Right hindlimb (tissue), 1 donor: ENCODE results near the gene IL12RB1.

ENCODE experiments used
- DNase-seq: peaks from one replicate; pipeline ENCODE4 v3.0.0-alpha.2; 2018

IL12RB1 gene

DNA sequence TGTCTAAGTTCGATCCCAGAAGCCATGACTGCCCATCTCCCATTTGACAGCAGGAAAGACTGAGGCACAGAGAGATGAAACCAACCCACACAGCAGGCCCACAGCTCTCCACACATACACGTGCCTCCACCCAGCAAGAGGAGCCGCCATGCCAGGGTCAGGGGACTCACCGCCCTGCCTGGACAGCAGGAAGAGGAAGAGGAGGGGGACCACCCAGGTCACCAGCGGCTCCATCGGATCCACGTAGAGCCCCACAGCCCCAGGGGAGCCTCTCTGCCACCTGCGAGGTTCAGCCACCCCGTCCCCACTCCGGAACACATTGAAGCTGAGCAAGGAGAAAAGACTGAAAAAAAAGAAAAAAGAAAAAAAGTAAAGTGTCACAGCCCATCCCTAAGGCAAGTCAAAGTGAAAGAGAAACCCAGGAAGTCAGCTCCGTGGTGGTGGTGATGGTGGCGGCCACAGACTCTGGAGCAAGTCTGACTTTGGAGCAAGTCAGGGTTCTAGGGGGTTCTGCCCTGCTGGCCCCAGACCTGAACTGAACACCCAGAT, at the start of gene IL12RB1:
IL12RB1 (minus strand) TSS at position 345 of the 549 bp plus-strand sequence; CDS start at position 234, 111 bp downstream.
- no peak for DNase-seq

DNA sequence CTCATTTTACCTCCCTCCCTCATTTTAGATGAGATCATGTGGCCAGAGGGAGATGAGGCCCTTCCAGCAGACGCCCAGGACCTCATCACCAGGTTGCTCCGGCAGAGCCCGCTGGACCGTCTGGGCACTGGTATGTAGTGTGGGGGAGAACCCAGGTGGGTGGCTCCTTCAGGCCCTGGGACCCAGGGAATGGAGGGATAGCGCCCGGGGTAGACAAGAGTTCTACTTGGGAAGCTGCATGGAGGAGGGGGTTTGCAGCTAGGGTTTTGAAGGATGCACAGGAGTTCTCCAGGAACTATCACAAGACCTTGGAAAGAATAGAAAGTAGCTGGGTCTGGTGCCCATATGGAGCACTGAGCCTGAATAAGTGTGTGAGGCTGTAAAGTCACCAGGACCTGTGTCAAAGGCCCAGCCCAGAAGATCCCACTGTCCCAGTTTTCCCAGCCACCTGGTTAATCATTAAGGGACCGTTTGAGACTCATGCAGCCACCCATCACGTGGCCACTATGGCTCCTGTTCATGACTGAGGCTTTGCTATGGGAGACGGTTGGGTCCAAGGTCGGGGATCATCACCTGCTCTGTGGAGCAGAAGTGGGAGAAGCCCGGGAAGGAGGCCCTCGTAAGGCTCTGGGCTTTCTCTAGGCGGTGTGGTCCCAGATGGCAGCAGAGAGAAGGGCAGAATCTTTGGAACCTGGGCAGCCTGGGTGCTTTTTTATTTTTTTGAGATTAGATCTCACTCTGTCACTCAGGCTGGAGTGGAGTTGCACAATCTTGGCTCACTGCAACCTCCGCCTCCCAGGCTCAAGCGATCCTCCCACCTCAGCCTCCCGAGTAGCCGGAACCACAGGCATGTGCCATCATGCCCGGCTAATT, 49.2 kb upstream of the IL12RB1 start:
- no peak for DNase-seq

DNA sequence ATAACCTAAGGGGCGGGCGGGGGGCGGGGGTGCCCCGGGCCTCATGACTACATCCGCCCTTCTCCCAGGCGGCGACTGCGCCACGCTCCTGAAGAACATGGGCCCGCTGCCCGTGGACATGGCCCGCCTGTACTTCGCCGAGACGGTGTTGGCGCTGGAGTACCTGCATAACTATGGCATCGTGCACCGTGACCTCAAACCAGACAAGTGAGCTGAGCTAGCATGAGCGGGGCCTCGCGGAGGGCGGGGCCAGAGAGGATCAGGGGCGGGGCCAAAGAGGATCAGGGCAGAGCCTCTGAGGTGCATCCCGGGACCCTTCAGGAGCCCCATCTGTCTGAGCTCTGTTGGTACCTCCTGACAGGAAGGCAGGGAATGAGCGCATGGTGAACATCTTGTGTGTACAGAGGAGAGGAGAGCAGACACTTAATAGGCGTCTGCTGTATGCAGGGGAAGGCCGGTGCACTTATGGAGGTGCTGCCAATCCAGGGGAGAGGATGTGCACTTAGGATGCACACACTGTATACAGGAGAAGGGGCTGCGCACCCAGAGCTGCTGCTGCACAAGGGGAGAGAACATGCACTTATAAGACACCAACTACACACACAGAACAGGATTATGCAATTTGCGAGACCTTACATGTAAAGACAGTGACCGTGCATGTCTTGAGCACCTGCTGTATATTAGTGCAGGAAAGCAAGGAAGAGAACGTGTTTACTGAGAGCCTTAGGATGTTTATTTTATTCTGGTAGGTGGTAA, 45.3 kb upstream of the IL12RB1 start:
- DNase-seq = no peak

DNA sequence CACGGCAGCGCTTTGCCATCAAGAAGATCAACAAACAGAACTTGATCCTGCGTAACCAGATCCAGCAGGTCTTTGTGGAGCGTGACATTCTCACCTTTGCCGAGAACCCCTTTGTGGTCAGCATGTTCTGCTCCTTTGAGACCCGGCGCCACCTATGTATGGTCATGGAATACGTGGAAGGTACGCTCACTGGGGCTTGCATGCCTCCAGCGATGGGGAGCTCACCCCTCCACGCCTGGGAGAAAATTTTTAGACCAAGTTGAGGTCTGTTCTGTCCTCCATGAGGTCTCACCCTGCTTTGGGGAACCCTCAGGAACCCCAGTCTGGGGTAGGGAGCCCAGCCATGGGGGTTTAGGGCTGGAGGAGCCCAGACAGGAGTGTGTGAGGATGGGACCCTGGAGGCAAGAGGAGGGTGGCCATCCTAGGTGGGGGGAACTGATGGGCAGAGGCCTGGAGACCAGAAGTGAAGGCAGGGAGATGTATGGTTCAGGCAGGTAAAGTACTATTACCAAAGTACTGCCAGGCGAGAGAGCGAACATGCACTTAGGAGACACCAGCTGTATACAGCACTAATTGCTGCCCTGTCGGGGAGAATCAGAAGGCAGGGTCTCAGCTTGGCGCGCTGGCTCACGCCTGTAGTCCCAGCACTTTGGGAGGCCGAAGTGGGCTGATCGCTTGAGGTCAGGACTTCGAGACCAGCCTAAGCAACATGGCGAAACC, 43.9 kb upstream of the IL12RB1 start:
- no peak for DNase-seq

DNA sequence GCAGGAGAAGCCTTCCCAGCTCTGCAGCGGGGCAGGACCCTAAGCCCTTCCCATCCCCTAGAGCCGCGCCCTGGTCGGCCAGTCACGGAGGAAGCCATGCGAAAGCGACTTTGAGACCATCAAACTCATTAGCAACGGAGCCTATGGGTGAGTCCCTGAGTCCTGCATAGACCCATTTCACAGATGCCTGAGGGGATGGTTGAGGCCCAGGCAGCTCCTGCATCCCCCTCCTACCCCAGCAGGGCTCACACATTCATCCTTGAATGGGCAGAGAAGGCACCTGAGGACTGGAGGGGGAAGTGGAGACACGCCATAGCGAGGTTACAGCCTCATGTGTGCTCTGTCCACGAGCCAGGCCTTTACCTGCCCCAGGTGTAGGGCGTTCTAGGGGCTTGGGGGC, 42.1 kb upstream of the IL12RB1 start:
- DNase-seq = no peak

DNA sequence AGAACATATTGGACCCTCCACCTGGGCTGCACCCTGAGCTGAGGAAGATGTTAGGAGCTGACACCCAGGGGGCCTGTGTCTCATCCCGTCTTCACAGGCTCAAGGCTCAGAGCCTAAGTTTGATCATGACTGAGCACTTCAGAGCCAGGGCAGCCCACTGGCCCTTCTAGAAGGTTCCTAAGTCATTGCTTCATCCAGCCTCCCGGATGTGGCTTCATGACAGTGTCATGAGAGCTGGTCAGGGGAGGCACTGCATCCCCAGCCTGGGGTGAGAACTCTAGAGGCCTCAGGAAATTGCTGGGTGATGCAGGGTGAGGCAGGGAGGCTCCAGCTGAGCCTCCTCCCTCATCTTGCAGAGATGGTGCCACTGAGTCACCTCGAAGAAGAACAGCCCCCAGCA, 41.3 kb upstream of the IL12RB1 start:
- DNase-seq = no peak

DNA sequence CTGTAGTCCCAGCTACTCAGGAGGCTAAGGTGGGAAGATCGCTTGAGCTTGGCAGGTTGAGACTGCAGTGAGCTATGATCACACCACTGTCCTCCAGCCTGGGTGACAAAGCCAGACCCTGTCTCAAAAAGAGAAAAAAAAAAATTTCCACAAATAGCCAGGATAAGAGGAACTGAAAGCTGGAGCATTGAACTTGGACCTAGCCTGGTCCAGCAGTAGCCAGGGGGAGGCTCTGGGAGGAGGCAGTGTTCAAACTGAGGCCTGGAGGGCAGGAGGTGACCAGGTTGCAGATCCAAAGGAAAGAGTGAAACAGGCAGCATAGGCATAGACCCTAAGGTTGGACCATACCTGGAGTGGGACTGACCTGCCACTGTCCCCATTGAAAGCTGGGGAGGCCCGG, 39.4 kb upstream of the IL12RB1 start:
- no peak for DNase-seq

DNA sequence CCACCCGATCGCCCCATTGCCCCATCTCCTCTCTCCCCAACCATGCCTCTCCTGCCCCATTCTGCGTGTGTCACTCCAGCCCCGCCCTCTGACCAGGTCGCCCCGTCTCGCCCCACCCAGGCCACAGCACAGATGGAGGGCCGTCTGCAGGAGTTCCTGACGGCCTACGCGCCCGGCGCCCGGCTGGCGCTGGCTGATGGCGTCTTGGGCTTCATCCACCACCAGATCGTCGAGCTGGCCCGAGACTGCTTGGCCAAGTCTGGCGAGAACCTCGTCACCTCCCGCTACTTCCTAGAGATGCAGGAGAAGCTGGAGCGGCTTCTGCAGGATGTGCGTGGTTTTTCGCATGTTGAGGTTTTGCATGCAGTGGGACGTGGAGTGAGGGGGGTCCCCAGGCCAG, 37.1 kb upstream of the IL12RB1 start:
- DNase-seq = no peak

DNA sequence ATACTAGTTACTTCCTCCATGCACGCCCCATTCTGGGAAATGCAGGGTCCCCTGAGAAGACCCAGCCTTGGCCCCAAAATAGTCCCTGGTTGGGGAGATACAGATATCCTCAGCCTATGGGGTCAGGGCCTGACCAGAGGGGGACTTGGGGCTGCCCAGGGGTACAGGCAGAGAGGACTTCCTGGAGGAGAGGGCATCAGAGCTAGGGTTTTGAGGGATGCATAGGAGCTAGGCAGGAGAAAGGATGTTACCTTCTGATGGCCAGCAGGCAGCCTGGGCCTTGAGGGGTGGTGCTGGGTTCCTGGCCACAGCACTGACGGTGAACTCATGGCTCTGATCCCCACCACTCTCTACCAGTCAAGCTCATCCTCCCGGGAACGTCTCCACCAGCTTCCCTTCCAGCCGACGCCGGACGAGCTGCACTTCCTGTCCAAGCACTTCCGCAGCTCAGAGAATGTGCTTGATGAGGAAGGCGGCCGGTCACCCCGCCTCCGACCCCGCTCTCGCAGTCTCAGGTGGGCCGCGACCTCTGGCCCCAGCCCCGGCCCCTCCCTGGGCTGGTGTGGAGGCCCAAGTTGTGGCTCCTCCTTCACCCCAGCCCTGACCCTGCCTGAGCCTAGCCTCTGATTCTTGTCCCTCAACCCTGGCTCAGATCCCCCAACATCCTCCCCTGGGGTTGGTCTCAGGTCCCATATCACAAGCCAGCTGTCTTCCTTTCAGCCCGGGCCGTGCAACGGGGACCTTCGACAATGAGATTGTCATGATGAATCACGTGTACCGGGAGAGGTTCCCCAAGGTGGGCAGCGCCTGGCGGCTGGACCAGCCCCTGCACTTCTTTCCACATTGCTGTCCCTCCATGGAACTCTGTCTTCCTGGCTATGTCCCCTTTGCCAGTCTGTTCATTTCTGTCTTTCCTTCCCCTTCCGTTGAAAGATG, 36.4 kb upstream of the IL12RB1 start:
- DNase-seq = no peak

DNA sequence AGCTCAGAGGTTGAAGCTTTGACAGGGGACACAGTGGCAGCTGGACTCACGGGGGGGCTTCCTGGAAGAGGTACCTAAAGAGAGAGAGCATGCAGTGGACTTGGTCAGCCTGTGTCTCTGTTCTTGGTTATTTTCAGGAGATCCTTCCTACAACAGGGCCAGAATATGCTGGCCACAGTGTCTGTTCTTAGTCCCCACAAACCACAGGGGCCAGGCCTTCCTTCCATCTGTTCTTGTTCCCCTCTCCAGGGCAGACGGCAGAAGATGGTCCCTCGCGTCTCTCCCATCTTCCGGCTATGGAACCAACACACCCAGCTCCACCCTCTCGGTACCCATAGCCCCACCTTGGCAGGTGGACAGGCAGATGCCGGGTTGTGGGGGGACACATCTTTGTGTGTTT, 35.7 kb upstream of the IL12RB1 start:
- DNase-seq = no peak

DNA sequence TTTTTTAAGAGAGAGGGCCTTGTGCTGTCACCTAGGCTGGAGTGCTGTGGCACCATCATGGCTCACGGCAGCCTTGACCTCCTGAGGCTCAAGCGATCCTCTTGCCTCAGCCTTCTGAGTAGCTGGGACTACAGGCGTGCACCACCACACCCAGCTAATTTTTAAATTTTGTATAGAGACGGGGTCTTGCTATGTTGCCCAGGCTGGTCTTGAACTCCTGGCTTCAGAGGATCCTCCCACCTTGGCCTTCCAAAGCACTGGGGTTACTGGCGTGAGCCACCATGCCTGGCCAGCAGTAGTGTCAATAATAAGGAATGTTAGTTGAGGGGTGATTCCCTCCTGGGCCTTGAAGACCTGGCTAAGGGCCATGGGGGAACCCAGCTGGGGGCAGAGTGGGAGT, 34.4 kb upstream of the IL12RB1 start:
- DNase-seq = no peak

DNA sequence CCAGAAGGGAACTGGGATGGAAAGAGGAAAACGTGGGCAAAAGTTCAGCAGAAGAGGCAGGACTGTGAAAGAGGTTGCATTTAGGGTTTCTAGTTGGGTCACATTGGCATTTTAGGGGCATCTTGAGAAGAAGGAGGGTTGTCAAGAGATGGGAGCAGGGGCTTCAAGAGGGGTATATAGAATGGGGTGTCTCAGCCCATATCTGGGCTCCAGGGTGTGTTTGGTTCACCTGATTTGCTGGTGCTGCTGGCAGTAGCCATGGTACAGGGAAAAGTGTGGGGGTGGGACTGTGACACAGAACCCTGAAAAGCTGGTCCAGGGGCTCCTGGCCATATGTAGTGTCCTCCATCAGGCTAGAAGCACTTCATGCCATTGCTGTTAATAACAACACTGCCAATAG, 33.4 kb upstream of the IL12RB1 start:
- DNase-seq = no peak

DNA sequence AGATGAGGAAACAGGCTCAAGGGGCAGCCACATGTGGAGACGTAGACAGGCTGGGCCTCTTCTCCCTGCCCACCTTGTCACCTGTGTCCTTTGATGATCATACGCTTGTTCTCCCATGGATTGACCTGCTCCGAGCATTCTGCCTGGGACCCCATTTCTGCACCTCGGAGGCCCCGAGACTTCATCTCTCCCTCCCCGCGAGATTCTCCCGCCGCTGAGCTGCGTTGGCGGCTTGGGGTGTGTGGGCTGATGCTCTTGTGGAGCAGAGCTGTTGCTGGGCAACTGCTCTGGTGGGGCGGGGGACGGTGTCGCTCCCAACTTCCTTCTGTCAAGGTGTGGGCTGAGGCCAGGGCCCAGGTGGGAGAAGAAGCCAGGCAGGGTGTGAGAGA, 33.0 kb upstream of the IL12RB1 start:
- DNase-seq = no peak

DNA sequence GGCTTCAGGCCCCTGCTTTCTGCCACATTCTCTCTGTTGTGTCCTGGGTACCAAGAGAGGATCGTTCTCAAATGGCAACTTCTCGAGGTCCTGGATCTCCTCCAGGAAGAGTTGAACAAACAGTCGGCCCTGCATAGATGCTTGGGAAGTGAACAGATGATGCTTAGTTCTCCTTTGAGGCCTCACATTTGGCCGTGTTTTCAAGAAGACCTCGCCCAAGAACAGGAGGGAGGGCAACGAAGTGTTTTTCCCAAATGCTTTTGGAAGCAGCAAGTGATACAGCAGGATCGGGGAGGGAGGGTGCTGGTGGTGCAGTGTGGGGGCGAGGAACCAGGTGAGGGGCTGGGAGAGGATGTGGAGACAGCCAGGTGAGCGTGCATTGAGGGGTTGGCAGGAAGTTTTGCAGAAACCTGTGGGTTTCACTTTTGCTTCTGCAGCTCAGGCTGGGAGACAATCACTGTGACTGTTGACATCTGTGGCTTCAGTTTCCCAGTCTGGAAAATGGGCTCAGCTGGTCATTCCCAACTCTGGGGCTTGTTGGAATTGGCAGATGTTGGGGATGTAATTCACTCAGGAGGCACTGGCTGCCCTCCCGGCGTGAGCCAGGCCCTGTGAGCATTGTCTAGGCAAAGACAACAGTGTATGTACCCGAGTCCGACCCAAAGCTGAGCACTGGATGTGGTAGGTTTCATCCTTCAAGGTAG, 32.4 kb upstream of the IL12RB1 start:
- peak; percentile 48 for DNase-seq

DNA sequence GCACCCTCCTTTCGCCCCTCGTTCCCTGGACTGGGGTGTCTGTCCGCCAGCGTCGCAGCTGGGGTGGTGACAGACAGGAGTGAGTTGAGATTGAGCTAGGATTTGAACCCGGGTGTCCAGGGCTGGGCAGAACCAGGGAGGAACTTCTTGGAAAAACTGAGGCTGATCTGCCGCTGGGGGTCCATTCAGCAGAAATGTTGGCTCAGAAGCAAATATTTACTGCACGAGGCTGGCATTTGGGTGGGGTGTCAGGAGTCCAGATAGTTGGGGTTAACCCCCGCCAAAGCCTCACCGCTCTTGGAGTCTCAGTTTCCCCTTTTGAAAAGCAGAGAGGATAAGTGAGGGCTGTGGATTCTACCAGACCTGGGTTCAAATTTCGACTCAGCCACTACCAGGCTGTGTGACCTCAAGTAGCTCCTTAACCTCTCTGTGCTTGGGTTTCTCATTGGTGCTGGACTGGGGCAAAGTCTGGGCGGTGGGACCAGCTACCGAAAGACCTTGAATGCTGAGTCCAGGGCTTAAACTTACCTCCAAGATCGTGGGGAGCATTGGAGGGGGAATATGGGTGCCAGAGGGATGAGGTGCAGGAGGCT, 31.8 kb upstream of the IL12RB1 start:
- no peak for DNase-seq

DNA sequence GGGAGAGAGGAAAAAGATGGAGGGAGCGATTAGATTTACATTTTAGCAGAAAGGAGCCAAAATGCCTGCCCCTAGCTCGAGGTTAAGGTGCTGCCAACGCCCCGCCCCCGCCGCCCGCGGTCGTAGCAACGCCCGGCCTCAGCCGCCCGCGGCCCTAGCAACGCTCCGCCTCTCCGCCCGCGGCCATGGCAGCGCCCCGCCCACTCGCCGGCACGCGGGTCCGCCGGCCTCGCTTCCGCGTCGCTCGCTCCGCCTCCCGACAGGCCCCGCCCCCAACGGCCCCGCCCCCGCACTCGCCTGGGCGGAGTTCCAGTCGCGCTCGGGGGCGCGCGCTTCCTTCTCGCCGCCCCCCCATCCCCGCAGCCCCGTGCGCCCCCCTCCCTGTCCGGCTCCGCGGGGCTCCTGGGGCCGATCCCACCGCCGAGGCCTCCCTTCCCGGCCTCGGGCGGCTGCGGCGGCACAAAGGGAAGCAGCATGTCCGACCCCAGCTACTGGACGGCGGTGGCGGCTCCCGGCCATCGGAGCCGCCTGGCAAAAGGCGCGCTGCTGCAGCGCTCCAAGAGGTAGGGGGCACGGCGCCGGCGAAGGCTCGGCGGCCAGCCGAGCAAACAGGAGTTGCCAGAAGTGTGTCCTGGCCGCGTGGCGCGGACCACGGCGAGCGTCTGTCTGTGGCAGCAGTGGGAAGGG, 31.1 kb upstream of the IL12RB1 start:
- peak; percentile 94 for DNase-seq

DNA sequence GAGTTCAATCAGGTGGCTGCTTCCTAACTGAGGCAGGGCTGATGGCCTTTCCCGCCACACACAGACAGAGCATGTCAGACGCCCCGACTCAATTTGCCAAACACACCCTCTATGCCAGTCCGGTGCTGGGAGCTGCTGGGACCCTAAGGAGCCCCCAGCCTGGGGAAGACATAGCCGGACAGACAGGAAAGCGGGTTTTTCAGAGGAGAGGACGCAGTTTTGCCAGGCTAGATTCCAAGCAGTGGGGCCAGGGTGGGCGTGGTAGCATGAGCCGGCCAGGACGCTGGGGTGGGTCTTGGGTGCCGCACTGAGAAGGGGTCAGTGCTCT, 30.6 kb upstream of the IL12RB1 start:
- DNase-seq = no peak

DNA sequence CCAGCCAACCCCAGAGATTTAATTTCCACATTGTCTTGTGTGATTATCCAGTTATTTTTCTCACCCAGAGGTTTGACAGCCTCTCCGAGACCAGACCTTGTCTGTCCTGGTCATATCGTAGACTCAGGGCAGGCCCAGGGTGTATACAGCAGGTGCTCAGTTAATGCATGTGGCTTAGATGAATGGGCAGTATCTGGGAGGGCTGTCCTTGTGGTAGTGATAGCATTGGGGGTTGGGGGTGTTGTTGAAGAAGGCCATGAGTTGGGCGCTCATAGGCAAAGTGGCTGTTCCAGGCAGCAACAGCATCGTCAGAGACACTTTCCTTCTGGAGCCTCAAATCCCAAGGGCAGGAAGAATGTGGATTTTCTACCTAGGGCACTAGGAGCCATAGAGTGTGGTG, 27.7 kb upstream of the IL12RB1 start:
- DNase-seq = no peak

DNA sequence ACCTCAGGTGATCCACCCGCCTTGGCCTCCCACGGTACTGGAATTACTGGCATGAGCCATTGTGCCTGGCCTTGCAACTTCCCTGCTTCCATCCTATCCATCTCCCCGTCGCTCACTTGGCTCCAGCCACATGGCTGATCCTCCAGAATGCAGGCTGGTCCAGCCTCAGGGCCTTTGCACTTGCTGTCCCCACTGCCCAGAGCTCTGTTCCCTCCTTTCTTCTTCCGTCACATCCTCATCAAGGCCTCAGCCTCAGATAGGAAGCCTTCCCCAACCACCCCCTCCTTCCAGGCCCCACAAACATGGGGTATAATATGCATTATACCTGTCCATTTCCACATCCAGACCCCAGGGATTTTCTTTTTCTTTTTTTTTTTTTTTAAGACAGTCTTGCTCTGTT, 27.1 kb upstream of the IL12RB1 start:
- no peak for DNase-seq

DNA sequence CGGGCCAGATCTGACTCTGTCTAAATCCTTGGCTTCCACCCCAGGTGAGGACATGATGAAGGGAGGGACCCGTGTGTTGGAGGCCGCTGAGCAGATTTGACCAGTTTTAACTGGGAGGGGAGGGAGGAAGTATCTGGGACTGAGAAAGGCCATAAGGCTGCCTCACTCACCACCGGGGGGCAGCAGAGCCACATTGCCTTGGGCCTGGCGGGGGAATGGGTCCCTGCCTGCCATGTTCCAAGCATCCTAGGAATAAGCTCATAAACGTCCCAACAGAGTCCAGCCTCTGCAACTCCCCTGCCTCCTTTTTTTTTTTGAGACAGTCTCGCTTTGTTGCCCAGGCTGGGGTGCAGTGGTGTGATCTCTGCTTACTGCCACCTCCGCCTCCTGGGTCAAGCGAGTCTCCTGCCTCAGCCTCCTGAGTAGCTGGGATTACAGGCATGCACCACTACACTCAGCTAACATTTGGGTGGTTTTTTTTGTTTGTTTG, 26.3 kb upstream of the IL12RB1 start:
- DNase-seq = peak; percentile 89
